Measurements from ENCODE around the gene ZRSR2.

GRCh38 chrX:15797707-15798106, 7.4 kb downstream of the ZRSR2 start:
- TF ChIP-seq CTCF (IDR thresholded peaks at IDR 0.05) = no peak
- no peak for TF ChIP-seq POLR2A (IDR thresholded peaks at IDR 0.05)
